T-cell (primary cell): Measurements from ENCODE around the gene RTP5. TPM values are rescaled to one million over a fixed set of nuclear protein-coding genes. Genes with fewer than 3 reads are reported as not detected.
A peak's percentile ranks its signal among the peaks of the same experiment; 100 is the strongest.

Experiments used
- ATAC-seq, 4 experiments: fragments of 200-7000 bp in 3 of 4; fragments of 150-1000 bp in 1 of 4; cut with Tn5 transposase; replicated peaks in 1 of 4; 1 replicate in 3 of 4; 2 replicates in 1 of 4; pipeline ENCODE4 v1.10.0; 2021; ENCODE audit warnings: moderate library complexity in 3 of 4, mild to moderate bottlenecking in 2 of 4, moderate number of reproducible peaks in 1 of 4
- CTCF ChIA-PET, 2 donors: fragments of 300-600 bp; sonication (Branson Sonifier 250); formaldehyde crosslinking; loops; one replicate each; lab custom pipeline; 2022; ENCODE audit warnings: antibody characterized with exemption in 2 of 2; lab: Charles Lee
- POLR2A ChIA-PET, 2 donors: fragments of 300-600 bp; sonication (Branson Sonifier 250); formaldehyde crosslinking; loops; one replicate each; lab custom pipeline; 2022; ENCODE audit warnings: antibody characterized with exemption in 2 of 2; lab: Charles Lee
- DNase-seq, 35 experiments: peaks; one replicate each; pipeline versions ENCODE4 v3.0.0 to v3.0.0-alpha.2; 2013 to 2023
- H3K27ac ChIP-seq: one replicate; pipeline ENCODE4 v1.5.1; 2013; ENCODE audit warnings: low read length
- H3K27me3 ChIP-seq, 2 experiments: replicated peaks in 1 of 2; 1 replicate in 1 of 2; 2 replicates in 1 of 2; pipeline versions ENCODE4 v1.6.1 to v1.7.0; 2013; ENCODE audit warnings: low read length in 1 of 2, mixed read lengths in 1 of 2; ENCODE audit not compliant: control insufficient read depth in 2 of 2, insufficient read depth in 2 of 2; ENCODE audit errors: extremely low read depth in 1 of 2
- H3K36me3 ChIP-seq, 2 donors: 1 replicate in 1 of 2; 2 replicates in 1 of 2; pipeline versions ENCODE4 v1.6.1 to v1.7.0; 2013; ENCODE audit warnings: low read length in 1 of 2; ENCODE audit not compliant: control insufficient read depth in 2 of 2, insufficient read depth in 1 of 2; ENCODE audit errors: extremely low read depth in 1 of 2
- H3K4me1 ChIP-seq, 2 experiments: 1 replicate in 1 of 2; 2 replicates in 1 of 2; pipeline versions ENCODE4 v1.6.1 to v1.7.0; 2013; ENCODE audit warnings: low read length in 2 of 2, mixed read lengths in 1 of 2; ENCODE audit not compliant: insufficient read depth in 2 of 2, control insufficient read depth in 1 of 2; ENCODE audit errors: extremely low read depth in 1 of 2
- H3K4me3 ChIP-seq, 2 donors: 1 replicate in 1 of 2; 2 replicates in 1 of 2; pipeline versions ENCODE4 v1.5.1 to v1.7.0; 2013; ENCODE audit warnings: mild to moderate bottlenecking in 2 of 2, low read length in 1 of 2, moderate library complexity in 1 of 2; ENCODE audit not compliant: control insufficient read depth in 1 of 2; ENCODE audit errors: extremely low read depth in 1 of 2
- H3K9me3 ChIP-seq: 2 replicates; pipeline ENCODE4 v1.7.0; 2013
- H3K27ac Mint-ChIP-seq, 2 donors: one replicate each; pipeline ENCODE4 v1.8.0; 2020 to 2021; ENCODE audit warnings: mild to moderate bottlenecking in 2 of 2, mixed read lengths in 2 of 2
- H3K27me3 Mint-ChIP-seq, 2 donors: one replicate each; pipeline ENCODE4 v1.8.0; 2021 to 2022; ENCODE audit warnings: mixed read lengths in 2 of 2
- H3K36me3 Mint-ChIP-seq: one replicate; pipeline ENCODE4 v1.8.0; 2021; ENCODE audit warnings: mixed read lengths
- H3K4me1 Mint-ChIP-seq, 3 donors: one replicate each; pipeline ENCODE4 v1.8.0; 2020 to 2022; ENCODE audit warnings: mixed read lengths in 3 of 3, mild to moderate bottlenecking in 1 of 3
- H3K4me3 Mint-ChIP-seq, 3 donors: one replicate each; pipeline ENCODE4 v1.8.0; 2020 to 2022; ENCODE audit warnings: mild to moderate bottlenecking in 3 of 3, mixed read lengths in 3 of 3, moderate library complexity in 3 of 3
- H3K9me3 Mint-ChIP-seq, 3 donors: one replicate each; pipeline ENCODE4 v1.8.0; 2020 to 2022; ENCODE audit warnings: mixed read lengths in 3 of 3
- WGBS: methylation state at CpG from one replicate; pipeline ENCODE4 v1.1.5; 2013; ENCODE audit warnings: missing lambda C conversion rate; ENCODE audit not compliant: insufficient coverage; 5-methylcytosine and 5-hydroxymethylcytosine counted together
- total RNA-seq, 35 experiments: library from RNA in 6 of 35; stranded (reverse) in 6 of 35; fragments of 120-200 nt in 1 of 35; gene quantifications; one replicate each; pipeline versions ENCODE4 v1.2.1 to v1.2.4 and lab custom pipeline; 2013 to 2026

RTP5 gene
- total RNA-seq, 5 donors from 2014 or later (not counting 1 experiment from before 2014, with no cell fraction given) = 0.26 to 1.4 (median 1.3) TPM

DNA sequence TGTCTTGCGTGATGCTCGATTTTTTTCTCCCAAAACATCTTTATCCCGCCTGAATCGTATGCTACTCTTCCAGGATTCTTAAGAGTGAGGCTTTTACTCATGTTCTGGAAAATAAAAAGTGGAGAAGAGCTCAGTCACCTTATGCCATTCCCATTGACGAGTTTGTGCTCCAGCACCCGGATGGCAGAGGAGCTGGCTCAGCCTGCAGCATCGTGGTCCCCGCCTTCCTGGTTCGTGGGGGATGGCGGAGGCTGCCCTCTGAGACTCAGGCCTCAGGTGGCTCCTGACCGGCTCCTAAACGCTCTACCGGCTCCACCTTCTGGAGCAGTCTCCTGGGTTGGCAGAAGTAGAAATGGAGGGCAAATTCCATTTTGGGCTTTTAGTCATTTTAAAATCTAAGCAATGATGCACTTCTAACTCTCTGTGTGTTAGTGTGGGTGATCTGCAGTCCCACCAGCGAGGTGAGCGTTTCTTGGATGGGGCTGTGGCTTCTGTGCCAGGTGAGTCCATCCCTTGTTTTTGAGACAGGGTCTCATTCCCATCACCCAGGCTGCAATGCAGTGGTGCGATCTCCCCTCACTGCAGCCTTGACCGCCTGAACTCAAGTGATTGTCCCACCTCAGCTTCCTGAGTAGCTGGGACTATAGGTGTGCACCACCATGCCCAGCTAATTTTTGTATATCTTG lies 27.8 kb downstream of the RTP5 start:
- Histone ChIP-seq H3K27ac (no peak overlapping the region), H3K36me3 (peaks cover 0 to under 1% of the 10 kb centered on the region in 2 donors), H3K4me3 (no peak overlapping the region), H3K27me3 (peaks cover 0 to 10% of the 10 kb centered on the region in 2 experiments), H3K4me1 (peaks cover 0 to 19% of the 10 kb centered on the region in 2 experiments), H3K9me3 (no peaks in the 10 kb centered on the region)
- ATAC-seq = no peak
- ChIA-PET POLR2A (interaction anchor here in 1 of 2 donors (0.7 kb wide), 1 partner anchor 251 kb away, joined by 3 read pairs; no protein-coding TSS in a partner anchor), CTCF (no interaction called here)
- no peak overlapping the region for H3K4me3 Mint-ChIP-seq
- peaks cover 7 to 12% (median 8%) of the 10 kb centered on the region in 3 donors for H3K4me1 Mint-ChIP-seq
- peaks cover 15% of the 10 kb centered on the region for H3K36me3 Mint-ChIP-seq
- H3K27me3 Mint-ChIP-seq = no peaks in the 10 kb centered on the region
- WGBS = 93% methylated on average over 6 of the region's 17 CpGs
- H3K27ac Mint-ChIP-seq = peak overlapping the region in 1 of 2 donors; percentile 1
- H3K9me3 Mint-ChIP-seq = no peaks in the 10 kb centered on the region
- DNase-seq = peak in 1 of 35 experiments; percentile 23

DNA sequence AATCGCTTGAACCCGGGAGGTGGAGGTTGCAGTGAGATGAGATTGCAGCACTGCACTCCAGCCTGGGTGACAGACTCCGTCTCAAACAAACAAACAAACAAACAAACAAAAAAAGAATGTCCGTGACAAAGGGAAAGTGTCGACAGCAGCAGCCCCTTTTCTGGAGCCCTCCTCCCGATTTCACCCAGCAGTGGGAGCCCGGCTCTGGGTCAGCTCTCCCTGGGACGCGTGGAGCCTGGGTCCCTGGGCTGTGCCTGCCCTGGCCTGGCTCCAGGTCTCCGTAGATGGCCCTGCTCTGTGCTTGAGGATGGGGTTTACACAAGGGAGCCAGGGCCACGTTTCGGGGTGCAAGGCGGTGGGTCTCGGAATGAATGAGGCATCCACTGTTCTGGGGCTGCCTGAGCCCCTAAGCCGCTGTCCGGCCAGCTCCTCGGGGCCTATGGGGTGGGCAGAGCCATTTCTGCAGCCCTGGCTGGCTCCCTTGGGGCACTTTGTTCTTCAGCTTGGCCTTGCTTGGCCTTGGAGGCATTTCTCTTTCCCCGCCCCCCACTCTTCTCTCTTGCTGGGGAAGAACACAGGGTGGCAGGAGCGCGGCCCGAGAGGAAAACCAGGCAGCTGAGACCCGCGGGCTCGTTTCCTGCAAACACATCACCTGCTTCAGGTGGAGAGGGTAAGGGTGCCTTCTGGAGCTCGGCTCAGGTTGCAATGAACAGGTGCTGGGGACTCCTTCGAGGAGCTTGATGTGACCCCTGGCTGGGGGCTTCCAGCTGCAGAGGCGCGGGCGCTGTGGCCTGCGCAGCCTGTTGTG lies 29.1 kb downstream of the RTP5 start:
- ChIA-PET POLR2A (interaction anchor here in 1 of 2 donors (0.6 kb wide), 1 partner anchor 209 kb away, joined by 3 read pairs; no protein-coding TSS in a partner anchor), CTCF (no interaction called here)
- H3K9me3 ChIP-seq = no peaks in the 10 kb centered on the region
- peak in 2 of 35 experiments; percentile 7 to 22 for DNase-seq
- no peak overlapping the region for H3K4me3 ChIP-seq
- no peak overlapping the region for H3K27ac ChIP-seq
- peaks cover 15% of the 10 kb centered on the region for H3K36me3 Mint-ChIP-seq
- 97% methylated on average over 19 of the region's 30 CpGs for WGBS
- peaks cover 0 to 5% of the 10 kb centered on the region in 2 donors for H3K36me3 ChIP-seq
- peaks cover 0 to 14% of the 10 kb centered on the region in 2 experiments for H3K27me3 ChIP-seq
- ATAC-seq = no peak
- H3K9me3 Mint-ChIP-seq = no peaks in the 10 kb centered on the region
- no peak overlapping the region for H3K27ac Mint-ChIP-seq
- no peaks in the 10 kb centered on the region for H3K27me3 Mint-ChIP-seq
- H3K4me3 Mint-ChIP-seq = no peak overlapping the region
- H3K4me1 ChIP-seq = peaks cover 0 to 23% of the 10 kb centered on the region in 2 experiments
- H3K4me1 Mint-ChIP-seq = peaks cover 7 to 10% (median 8%) of the 10 kb centered on the region in 3 donors

DNA sequence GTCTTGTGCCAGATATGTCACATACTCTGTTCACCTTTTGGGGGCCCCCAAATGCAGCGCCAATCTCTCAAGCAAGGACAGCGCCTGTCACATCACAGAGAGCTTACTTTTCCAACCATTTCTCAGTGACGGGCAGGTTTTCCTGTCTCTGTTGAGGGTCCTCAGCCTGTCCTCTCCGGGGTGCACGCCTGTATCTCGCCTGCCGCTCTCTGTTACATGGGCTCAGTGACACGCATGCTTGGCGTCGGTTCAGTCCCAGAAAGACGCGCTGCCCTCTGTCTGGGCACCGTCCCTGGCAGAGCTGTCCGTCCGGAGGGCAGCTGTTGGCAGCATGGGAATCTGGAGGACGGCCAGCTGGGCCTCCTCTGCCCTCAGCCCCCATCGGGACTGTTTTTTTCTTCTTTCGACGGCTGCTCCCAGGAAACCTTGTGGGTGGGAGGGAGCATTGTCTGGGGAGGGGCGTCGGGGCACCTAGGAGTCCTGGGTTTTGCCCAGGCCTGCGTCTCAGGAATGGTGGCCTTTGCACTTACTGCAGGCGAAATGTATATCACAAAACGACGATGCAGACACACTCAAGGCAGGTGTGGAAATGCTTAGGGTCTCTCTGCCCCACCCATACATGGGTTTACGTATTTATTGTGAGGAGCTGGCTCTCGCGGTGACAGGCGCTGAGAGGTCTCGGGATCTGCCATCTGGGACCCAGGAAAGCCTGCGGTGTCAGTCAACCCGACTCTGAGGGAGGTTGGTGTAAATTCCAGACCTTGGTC lies 30.9 kb downstream of the RTP5 start:
- Histone ChIP-seq H3K9me3 (no peaks in the 10 kb centered on the region), H3K36me3 (peaks cover 0 to 5% of the 10 kb centered on the region in 2 donors), H3K27ac (no peak overlapping the region), H3K27me3 (peaks cover 0 to 14% of the 10 kb centered on the region in 2 experiments), H3K4me3 (no peak overlapping the region), H3K4me1 (peaks cover 0 to 23% of the 10 kb centered on the region in 2 experiments)
- POLR2A ChIA-PET = no interaction called here
- peaks cover 6 to 9% (median 7%) of the 10 kb centered on the region in 3 donors for H3K4me1 Mint-ChIP-seq
- peak in 1 of 35 experiments; percentile 19 for DNase-seq
- 95% methylated on average over 29 of the region's 32 CpGs for WGBS
- no peaks in the 10 kb centered on the region for H3K27me3 Mint-ChIP-seq
- H3K36me3 Mint-ChIP-seq = peaks cover 15% of the 10 kb centered on the region
- H3K27ac Mint-ChIP-seq = no peak overlapping the region
- CTCF ChIA-PET = no interaction called here
- ATAC-seq = no peak
- H3K4me3 Mint-ChIP-seq = peak overlapping the region in 1 of 3 donors; percentile 65
- H3K9me3 Mint-ChIP-seq = no peaks in the 10 kb centered on the region

DNA sequence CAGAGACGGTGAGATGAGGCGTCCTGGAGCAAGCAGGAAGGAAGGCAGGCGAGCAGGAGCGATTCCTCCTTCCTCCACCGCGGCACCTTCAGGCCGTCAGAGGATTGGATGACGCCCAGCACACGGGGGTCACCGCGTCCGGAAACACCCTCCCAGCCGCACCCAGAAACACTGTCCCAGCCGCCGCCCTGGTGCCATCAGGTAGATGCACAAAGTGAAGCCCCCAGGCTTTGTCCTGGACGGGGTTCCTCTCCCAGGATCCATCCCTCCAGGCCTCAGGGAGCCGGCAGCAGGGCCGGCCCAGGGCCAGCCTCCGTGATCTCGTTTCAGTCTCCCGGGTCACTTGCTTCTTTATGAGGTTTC lies 31.5 kb downstream of the RTP5 start:
- Mint-ChIP-seq H3K36me3 (peaks cover 18% of the 10 kb centered on the region), H3K4me1 (peaks cover 4 to 7% (median 6%) of the 10 kb centered on the region in 3 donors), H3K4me3 (peak overlapping the region in 1 of 3 donors; percentile 65), H3K27ac (no peak overlapping the region), H3K27me3 (no peaks in the 10 kb centered on the region), H3K9me3 (no peaks in the 10 kb centered on the region)
- H3K9me3 ChIP-seq = no peaks in the 10 kb centered on the region
- peaks cover 0 to 5% of the 10 kb centered on the region in 2 donors for H3K36me3 ChIP-seq
- no peak for ATAC-seq
- H3K27ac ChIP-seq = no peak overlapping the region
- H3K27me3 ChIP-seq = peaks cover 0 to 14% of the 10 kb centered on the region in 2 experiments
- H3K4me3 ChIP-seq = no peak overlapping the region
- POLR2A ChIA-PET = interaction anchor here in 1 of 2 donors (0.6 kb wide), 1 partner anchor 222 kb away, joined by 3 read pairs; no protein-coding TSS in a partner anchor
- CTCF ChIA-PET = no interaction called here
- WGBS = 97% methylated on average over 10 of the region's 21 CpGs
- H3K4me1 ChIP-seq = peaks cover 0 to 19% of the 10 kb centered on the region in 2 experiments
- DNase-seq = peak in 3 of 35 experiments; percentile 1 to 20 (median 7)

DNA sequence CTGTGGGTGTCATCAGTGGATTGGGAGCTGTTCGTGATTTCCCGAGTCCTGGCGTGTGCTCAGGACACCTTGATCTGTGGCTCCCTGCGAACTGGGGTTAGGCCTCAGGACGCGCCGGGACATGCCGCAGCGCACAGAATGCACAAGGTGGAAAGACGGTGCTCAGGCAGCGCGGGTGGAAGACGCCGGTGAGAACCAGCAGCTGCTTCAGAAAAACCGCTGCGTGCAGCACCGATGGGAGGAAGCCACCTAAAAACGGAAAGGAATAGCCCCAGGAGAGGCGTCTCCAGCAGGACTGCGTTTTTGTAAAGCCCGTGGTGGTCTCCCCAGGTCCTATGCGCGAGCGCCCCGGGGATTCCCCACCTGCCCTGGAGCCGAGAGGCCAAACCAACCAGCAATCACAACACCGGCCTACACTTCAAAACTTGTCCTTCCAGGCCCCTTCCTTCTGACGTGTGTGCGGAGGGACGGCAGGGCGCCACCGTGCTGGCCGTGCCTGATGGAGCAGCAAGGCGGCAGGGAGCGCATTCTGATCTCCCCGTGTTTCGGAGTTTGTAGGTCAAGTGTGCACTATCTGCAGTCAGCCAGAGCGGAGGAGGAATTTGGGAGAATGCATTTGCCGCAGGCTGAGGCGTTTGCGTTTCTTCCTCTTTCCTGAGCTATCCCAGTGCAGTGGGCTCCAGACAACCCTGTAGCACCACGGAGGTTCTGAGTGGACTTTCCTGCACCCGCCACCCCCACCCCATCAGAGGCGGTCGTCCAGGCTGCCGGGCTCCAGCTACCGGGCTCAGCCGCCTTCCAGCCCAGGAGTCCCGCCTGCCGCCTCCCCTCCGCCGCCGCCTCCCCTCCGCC lies 32.2 kb downstream of the RTP5 start:
- H3K4me3 Mint-ChIP-seq = peak overlapping the region in 2 of 3 donors; percentile 47 to 65
- WGBS = 83% methylated on average over 38 of the region's 54 CpGs
- H3K9me3 Mint-ChIP-seq = no peaks in the 10 kb centered on the region
- DNase-seq = peak in 3 of 35 experiments; percentile 1 to 24 (median 9)
- peaks cover 0 to 17% of the 10 kb centered on the region in 2 experiments for H3K4me1 ChIP-seq
- H3K27ac ChIP-seq = no peak overlapping the region
- H3K36me3 ChIP-seq = peaks cover 0 to 5% of the 10 kb centered on the region in 2 donors
- ChIA-PET CTCF (no interaction called here), POLR2A (interaction anchor here in 1 of 2 donors (0.6 kb wide), 1 partner anchor 223 kb away, joined by 3 read pairs; no protein-coding TSS in a partner anchor)
- no peak overlapping the region for H3K27ac Mint-ChIP-seq
- H3K27me3 Mint-ChIP-seq = no peaks in the 10 kb centered on the region
- peaks cover 2 to 7% (median 3%) of the 10 kb centered on the region in 3 donors for H3K4me1 Mint-ChIP-seq
- H3K4me3 ChIP-seq = no peak overlapping the region
- H3K36me3 Mint-ChIP-seq = peaks cover 18% of the 10 kb centered on the region
- ATAC-seq = peak in 3 of 4 experiments; percentile 16 to 34 (median 31)
- H3K27me3 ChIP-seq = peaks cover 0 to 14% of the 10 kb centered on the region in 2 experiments
- no peaks in the 10 kb centered on the region for H3K9me3 ChIP-seq
